GM19372 (cell line): Measurements from ENCODE around the gene SSPN.
A peak's percentile ranks its signal among the peaks of the same experiment; 100 is the strongest.

Source experiments
- ATAC-seq: cut with Tn5 transposase; IDR thresholded peaks from one replicate; pipeline ENCODE4 v1.9.1; 2021; ENCODE audit warnings: mild to moderate bottlenecking, low read depth, moderate library complexity; ENCODE audit not compliant: unreplicated experiment

The SSPN gene

DNA sequence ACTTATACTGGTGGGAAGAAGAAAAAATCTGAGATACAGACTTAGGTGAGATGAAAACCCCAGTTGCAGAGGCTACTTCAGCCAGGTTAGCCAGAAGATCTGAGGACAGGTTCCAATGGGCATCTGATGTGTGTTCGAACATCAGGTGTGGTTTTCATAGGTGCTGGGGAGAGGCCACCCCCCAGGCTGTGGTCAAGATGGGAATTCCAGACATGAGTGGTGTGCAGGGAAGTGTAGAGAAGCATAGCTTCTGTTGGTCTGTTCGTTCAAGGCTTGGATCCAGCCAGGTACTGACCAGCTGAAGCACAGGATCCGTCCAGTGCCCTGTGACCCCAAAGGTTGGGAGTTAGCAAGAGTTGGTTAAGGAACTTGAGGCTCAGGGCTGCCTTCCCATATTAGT, 85.5 kb downstream of the SSPN start:
- no peak for ATAC-seq

GRCh38 chr12:26281320-26281719, 85.9 kb downstream of the SSPN start:
- ATAC-seq, result no peak

DNA sequence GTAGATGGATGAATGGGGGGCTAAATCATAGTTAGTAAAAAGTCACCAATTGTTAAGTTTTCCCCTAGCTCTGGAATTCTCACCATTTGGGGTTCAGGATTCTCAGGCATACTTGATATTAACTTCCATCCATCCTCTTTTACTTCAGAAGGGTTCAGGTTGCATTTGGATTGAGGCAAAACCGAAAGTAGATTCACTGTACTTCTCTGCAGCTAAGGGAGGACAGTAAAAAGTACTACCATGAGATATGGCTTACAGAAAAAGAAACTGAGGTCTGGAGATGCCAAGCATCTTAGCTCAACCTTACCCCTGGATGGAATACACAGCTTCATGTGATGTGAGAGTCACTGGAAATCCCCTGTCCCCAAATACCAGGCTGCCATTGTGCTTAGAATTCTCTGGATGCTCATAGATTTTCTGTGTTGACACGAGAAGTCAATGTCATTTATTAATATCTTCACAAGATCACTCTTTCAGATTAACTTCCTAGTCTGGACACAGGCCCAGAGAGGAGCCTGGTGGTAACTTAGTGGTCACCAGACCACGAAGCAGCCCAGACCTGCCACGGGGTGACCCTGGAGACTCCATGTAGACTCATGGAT, 87.1 kb downstream of the SSPN start:
- ATAC-seq, result no peak

DNA sequence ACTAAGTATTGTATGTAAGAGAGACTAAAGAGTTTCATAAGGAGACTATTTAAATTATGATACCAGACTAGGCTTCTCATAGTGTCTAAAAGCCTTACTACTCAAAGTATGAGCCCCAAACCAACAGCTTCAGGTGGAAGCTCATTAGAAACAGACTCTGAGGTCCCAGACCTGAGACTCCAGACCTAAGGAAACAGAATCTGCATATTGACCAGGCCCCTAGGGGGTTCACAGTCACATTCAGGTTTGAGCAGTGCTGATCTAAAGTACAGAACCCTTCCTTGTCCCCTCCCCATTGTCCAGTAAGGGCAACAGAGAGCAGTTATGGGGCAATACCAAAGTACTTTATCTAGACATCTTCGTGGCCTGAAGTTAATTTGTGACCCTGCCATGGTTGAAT, 87.7 kb downstream of the SSPN start:
- ATAC-seq, result no peak

- ATAC-seq, result no peak
Measured at GRCh38 chr12:26283617-26284016, 88.2 kb downstream of the SSPN start.

- no peak for ATAC-seq
Measured at GRCh38 chr12:26285401-26285800, 90.0 kb downstream of the SSPN start.

DNA sequence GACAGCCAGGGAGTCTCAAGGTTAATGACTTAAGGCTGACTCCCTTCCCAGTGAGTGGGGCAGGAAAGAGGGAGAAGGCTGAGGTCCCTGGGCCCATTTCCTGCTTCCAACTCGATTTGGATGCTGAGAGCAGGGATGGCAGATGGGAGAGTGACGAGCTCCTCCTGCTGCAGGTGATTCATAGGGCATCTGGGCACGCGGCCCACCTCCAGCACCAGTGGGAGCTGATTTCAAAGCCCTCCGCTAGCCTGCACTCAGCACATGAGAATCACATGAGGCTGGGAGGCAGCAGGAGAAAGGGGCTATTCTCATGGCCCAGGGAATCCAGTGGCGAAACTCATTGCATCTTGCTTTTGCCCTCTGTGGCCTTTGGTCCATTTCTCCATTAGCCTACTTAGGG, 90.8 kb downstream of the SSPN start:
- no peak for ATAC-seq

DNA sequence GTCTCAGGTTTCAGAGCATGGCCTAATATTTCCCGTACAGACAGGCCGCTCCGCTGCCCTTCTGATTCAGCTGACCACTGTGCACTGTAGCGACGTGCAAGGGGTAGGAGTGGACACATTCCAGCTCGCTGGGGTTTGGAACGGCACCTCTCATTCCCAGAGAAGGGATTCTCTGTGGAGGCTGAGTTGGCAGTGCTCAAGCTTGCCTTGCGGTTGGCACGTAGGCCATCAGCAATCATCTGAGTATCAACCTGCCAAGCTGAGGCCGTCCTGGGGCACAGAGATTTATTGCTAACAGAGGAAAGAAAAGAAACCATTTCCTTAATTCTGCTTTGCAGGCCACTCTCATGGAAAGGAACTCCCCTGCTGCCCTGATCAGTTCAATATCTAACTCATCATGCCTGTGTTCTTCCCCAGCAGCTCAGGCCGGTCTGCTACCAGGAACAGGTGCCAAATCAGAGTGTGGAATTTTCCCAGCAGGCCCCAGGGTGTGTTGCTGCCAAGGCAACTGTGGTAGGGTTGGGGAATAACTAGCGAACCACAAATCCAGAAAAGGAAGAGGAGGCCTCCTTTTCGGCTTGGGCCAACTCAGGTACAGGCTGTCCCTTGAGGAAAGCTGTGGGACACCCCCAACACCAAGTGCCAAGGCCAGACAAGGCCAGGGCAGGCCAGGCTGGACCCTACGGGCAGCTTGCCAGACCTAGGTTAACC, 92.5 kb downstream of the SSPN start:
- no peak for ATAC-seq

GRCh38 chr12:26290565-26290964, 95.2 kb downstream of the SSPN start:
- ATAC-seq, result no peak

DNA sequence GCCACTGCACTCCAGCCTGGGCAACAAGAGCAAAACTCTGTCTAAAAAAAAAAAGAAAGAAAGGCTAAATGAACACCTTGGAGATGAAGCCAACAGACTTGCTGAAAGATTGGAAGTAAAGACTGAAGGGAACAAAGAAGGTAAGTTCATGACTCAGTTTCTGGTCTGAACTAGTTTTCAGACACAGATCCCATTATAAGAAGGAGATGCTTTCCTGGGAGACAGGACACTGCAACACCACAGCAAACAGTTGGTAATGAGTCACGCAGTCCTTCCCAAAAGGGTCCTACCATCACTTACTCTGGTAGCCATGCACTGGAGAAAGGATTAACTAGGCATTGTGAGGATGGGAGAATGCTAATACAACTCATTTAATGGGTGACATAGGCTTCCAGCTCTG, 97.2 kb downstream of the SSPN start:
- no peak for ATAC-seq

DNA sequence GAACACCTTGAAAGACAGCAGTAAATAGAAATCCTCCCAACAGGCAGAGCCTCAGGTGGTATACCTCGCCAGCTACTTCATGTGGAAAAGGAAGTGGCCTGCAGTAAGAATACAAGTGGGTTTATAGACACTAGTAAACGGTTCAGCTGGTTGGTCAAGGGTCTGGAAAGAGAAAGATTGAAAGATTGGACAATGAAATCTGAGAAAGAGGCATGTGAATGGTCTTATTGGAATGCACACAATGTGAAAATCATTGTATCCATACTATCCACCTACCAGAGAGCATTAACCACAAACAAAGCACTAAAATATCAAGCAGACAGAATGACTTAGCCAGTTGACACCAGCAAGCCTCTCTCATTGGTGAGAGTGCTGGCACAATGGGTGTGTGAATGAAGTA, 98.2 kb downstream of the SSPN start:
- no peak for ATAC-seq

- ATAC-seq, result no peak
Measured at GRCh38 chr12:26295001-26295400, 99.6 kb downstream of the SSPN start.

DNA sequence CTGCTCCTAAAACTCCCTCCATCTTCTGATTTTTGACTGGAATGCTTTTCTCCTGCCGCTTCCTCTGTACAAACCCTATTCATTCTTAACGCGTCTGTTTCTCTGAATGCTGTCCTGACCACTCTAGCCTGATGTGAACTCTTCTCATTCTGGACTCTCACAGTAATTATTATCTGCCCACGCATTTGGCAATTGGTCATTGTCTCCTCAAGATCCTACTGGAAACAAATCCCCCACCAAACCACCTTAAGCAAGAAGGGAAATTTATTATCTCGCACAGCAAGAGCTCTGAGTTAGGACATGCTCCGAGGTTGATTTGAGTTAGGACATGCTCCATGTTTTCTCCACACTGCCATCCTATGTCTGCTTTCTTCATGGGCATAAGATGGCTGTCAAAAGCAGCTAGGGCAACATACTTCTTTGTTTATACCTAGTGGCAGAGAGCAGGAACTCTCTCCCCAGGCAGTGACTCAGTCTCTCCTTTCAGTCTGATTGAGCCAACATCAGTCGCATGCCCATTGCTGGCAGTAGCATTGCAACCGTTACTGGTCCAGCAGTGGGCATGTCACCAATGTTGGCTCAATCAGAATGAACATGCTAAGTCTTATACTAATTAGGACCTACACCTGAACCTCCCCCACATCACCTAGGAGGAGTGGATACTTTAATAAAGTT, 102.2 kb downstream of the SSPN start:
- ATAC-seq, result no peak

DNA sequence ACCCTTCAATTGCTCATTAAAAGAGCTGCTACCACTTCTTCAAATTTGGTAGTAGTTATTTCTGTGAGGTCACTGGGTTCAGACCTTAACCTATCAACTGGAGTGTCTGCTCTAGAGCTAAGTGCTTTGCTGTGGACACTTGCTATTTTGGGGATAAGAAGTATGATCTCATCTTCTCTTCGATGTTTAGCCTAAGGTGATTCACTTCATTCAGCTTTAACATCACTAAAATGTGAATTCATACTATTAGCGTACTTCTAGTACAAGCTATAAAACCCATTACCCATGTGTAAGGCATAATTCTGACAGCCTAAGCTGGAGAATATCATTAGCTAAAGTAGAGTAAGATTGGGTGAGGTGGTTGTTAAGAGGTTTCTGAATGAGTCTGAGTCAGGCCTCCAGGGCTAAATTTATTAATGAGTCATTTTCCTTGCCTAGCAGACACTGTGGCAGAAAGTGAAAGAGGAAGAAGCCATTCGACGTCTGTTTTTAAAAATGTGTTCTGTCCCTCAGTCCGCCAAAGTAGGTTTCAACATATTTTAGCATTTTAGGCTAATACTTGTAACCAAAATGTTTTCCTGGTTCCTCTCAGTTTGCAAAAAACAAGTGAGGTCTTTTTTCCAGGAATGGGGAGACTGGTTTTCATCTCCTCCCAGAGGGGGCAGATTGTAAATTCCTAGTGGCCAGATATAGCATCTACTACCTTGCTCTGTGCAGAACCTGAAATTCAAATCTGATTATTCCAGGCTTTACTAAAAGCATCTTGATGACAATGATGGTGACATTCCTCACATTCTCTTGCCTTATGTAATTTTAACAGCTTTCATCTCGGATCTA, 103.6 kb downstream of the SSPN start:
- peak; percentile 98 for ATAC-seq

- no peak for ATAC-seq
Measured at GRCh38 chr12:26299751-26300150, 104.4 kb downstream of the SSPN start.
